H1 (cell line): ENCODE data around the gene KRT76. TPM values are rescaled to one million over a fixed set of nuclear protein-coding genes. Genes with fewer than 3 reads are reported as not detected.

ENCODE experiments used
- CTCF ChIA-PET: fragments of 300-600 bp; sonication (Branson Sonifier 250); formaldehyde crosslinking; loops from one replicate; lab custom pipeline; 2021; ENCODE audit not compliant: partially characterized antibody; lab: Charles Lee
- POLR2A ChIA-PET: fragments of 300-600 bp; sonication (Branson Sonifier 250); formaldehyde crosslinking; loops from one replicate; lab custom pipeline; 2021; ENCODE audit warnings: inconsistent platforms; ENCODE audit not compliant: partially characterized antibody; lab: Charles Lee
- DNase-seq, 2 experiments: peaks; one replicate each; pipeline versions ENCODE4 v3.0.0 to v3.0.0-alpha.2; 2010 to 2022; ENCODE audit warnings: low spot score in 2 of 2, low read depth in 1 of 2, mixed read lengths in 1 of 2
- FAIRE-seq: peaks from 2 replicates; lab custom pipeline; 2011; peaks lifted over from hg19 to GRCh38; lab: Jason Lieb, UNC
- H2AFZ ChIP-seq: 2 replicates; pipeline ENCODE4 v1.8.1; 2012; ENCODE audit warnings: low read length, inconsistent platforms
- H2AK5ac ChIP-seq: 2 replicates; pipeline ENCODE4 v1.6.1; 2013; ENCODE audit warnings: low read depth, low read length
- H2BK120ac ChIP-seq: replicated peaks from 2 replicates; pipeline ENCODE3; 2013; ENCODE audit warnings: low read depth, low read length, inconsistent platforms
- H2BK12ac ChIP-seq: 2 replicates; pipeline ENCODE4 v1.6.1; 2013; ENCODE audit warnings: low read depth, low read length
- H2BK15ac ChIP-seq: 2 replicates; pipeline ENCODE4 v1.6.1; 2013; ENCODE audit warnings: low read length
- H2BK20ac ChIP-seq: 2 replicates; pipeline ENCODE4 v1.6.1; 2013; ENCODE audit warnings: low read length
- H2BK5ac ChIP-seq: 2 replicates; pipeline ENCODE4 v1.6.1; 2013; ENCODE audit warnings: low read depth, low read length
- H3K14ac ChIP-seq: 2 replicates; pipeline ENCODE4 v1.6.1; 2013; ENCODE audit warnings: inconsistent platforms; ENCODE audit not compliant: insufficient read length
- H3K18ac ChIP-seq: 2 replicates; pipeline ENCODE4 v1.6.1; 2013; ENCODE audit warnings: low read length; ENCODE audit errors: extremely low read depth
- H3K23ac ChIP-seq: 2 replicates; pipeline ENCODE4 v1.6.1; 2013; ENCODE audit warnings: inconsistent platforms; ENCODE audit not compliant: insufficient read length
- H3K23me2 ChIP-seq: 2 replicates; pipeline ENCODE4 v1.6.1; 2013; ENCODE audit warnings: low read depth, low read length
- H3K27ac ChIP-seq: 2 replicates; pipeline ENCODE4 v1.6.1; 2011; ENCODE audit warnings: low read depth, low read length, inconsistent platforms
- H3K27me3 ChIP-seq, 4 experiments: replicated peaks in 1 of 4; 1 replicate in 1 of 4; 2 replicates in 3 of 4; pipeline versions ENCODE4 v1.6.1 to v1.8.1; 2011 to 2013; ENCODE audit warnings: low read length in 3 of 4, mild to moderate bottlenecking in 3 of 4, inconsistent platforms in 2 of 4, mixed read lengths in 2 of 4, moderate library complexity in 1 of 4; ENCODE audit not compliant: control insufficient read depth in 3 of 4, insufficient read depth in 3 of 4; ENCODE audit errors: extremely low read depth in 1 of 4
- H3K36me3 ChIP-seq, 4 experiments: 2 replicates each; pipeline versions ENCODE4 v1.6.1 to v1.8.1; 2011 to 2013; ENCODE audit warnings: mild to moderate bottlenecking in 4 of 4, low read length in 3 of 4, moderate library complexity in 2 of 4, control low read depth in 1 of 4, inconsistent platforms in 1 of 4; ENCODE audit not compliant: insufficient read depth in 4 of 4, control insufficient read depth in 2 of 4
- H3K4ac ChIP-seq: replicated peaks from 2 replicates; pipeline ENCODE3; 2013; ENCODE audit warnings: low read length, low read depth, mixed read lengths, inconsistent platforms; ENCODE audit not compliant: insufficient read length
- H3K4me1 ChIP-seq, 4 experiments: replicated peaks in 1 of 4; 1 replicate in 1 of 4; 2 replicates in 3 of 4; pipeline versions ENCODE4 v1.6.1 to v1.8.1; 2011 to 2013; ENCODE audit warnings: low read length in 3 of 4, inconsistent platforms in 2 of 4, mixed read lengths in 1 of 4; ENCODE audit not compliant: insufficient read depth in 4 of 4, control insufficient read depth in 3 of 4
- H3K4me2 ChIP-seq, 2 experiments: 2 replicates each; pipeline versions ENCODE4 v1.6.1 to v1.8.1; 2011 to 2013; ENCODE audit warnings: low read depth in 2 of 2, low read length in 2 of 2, control low read depth in 1 of 2, inconsistent platforms in 1 of 2, mild to moderate bottlenecking in 1 of 2; ENCODE audit not compliant: insufficient read depth in 1 of 2
- H3K4me3 ChIP-seq, 4 experiments: fragments of 200-600, 300-600 bp in 1 of 4; sonication (generic), shearing (Covaris generic), sonication (Bioruptor Twin) in 1 of 4; 2 replicates each; pipeline versions ENCODE4 v1.5.1 to v1.8.1; 2011 to 2016; ENCODE audit warnings: low read length in 4 of 4, low read depth in 3 of 4, control low read depth in 2 of 4, inconsistent platforms in 2 of 4, mild to moderate bottlenecking in 2 of 4, mixed read lengths in 1 of 4, moderate library complexity in 1 of 4; ENCODE audit not compliant: insufficient read depth in 2 of 4; ENCODE audit errors: extremely low read depth in 1 of 4
- H3K56ac ChIP-seq: replicated peaks from 2 replicates; pipeline ENCODE3; 2013; ENCODE audit warnings: low read depth, mild to moderate bottlenecking, mixed read lengths, low read length, inconsistent platforms; ENCODE audit not compliant: insufficient read length
- H3K79me1 ChIP-seq: 2 replicates; pipeline ENCODE4 v1.6.1; 2013; ENCODE audit warnings: low read depth, low read length, control low read depth
- H3K79me2 ChIP-seq, 2 experiments: 2 replicates each; pipeline versions ENCODE4 v1.6.1 to v1.8.1; 2012 to 2013; ENCODE audit warnings: low read length in 2 of 2, mild to moderate bottlenecking in 2 of 2, inconsistent platforms in 1 of 2; ENCODE audit not compliant: insufficient read depth in 2 of 2, control insufficient read depth in 1 of 2
- H3K9ac ChIP-seq, 4 experiments: replicated peaks in 1 of 4; 1 replicate in 1 of 4; 2 replicates in 3 of 4; pipeline versions ENCODE4 v1.6.1 to v1.8.1; 2011 to 2013; ENCODE audit warnings: low read depth in 3 of 4, low read length in 3 of 4, control low read depth in 2 of 4, mild to moderate bottlenecking in 2 of 4, moderate library complexity in 2 of 4, inconsistent platforms in 1 of 4; ENCODE audit errors: extremely low read depth in 1 of 4
- H3K9me3 ChIP-seq, 2 experiments: 2 replicates each; pipeline versions ENCODE4 v1.6.1 to v1.8.1; 2012 to 2013; ENCODE audit warnings: mild to moderate bottlenecking in 2 of 2, moderate library complexity in 2 of 2, control low read depth in 1 of 2, inconsistent platforms in 1 of 2, low read depth in 1 of 2, low read length in 1 of 2, mixed read lengths in 1 of 2; ENCODE audit not compliant: insufficient read depth in 2 of 2
- H4K20me1 ChIP-seq, 2 experiments: replicated peaks in 1 of 2; 2 replicates each; pipeline versions ENCODE3 to v1.8.1; 2011 to 2013; ENCODE audit warnings: inconsistent platforms in 2 of 2, low read length in 2 of 2, mild to moderate bottlenecking in 1 of 2; ENCODE audit not compliant: insufficient read depth in 2 of 2, control insufficient read depth in 1 of 2
- H4K5ac ChIP-seq: 2 replicates; pipeline ENCODE4 v1.6.1; 2013; ENCODE audit warnings: low read length, low read depth, mixed read lengths, inconsistent platforms; ENCODE audit not compliant: insufficient read length
- H4K8ac ChIP-seq: 2 replicates; pipeline ENCODE4 v1.8.0; 2013; ENCODE audit warnings: mild to moderate bottlenecking, moderate library complexity, low read length, inconsistent platforms; ENCODE audit not compliant: insufficient read depth; ENCODE audit errors: extremely low read depth
- H4K91ac ChIP-seq: replicated peaks from 2 replicates; pipeline ENCODE3; 2013; ENCODE audit warnings: low read length, mixed read lengths, inconsistent platforms; ENCODE audit not compliant: insufficient read length
- BCL11A ChIP-seq, 2 experiments: IDR thresholded peaks; one replicate each; pipeline ENCODE4 v1.6.1; 2011; ENCODE audit warnings: low read depth in 2 of 2, low read length in 2 of 2, mild to moderate bottlenecking in 2 of 2
- CREB1 ChIP-seq: IDR thresholded peaks from 2 replicates; pipeline ENCODE4 v1.6.1; 2012; ENCODE audit warnings: inconsistent platforms
- JUND ChIP-seq: IDR thresholded peaks from 2 replicates; pipeline ENCODE4 v1.6.1; 2011; ENCODE audit warnings: mild to moderate bottlenecking, improper control_type of control experiment, low read length
- POLR2A ChIP-seq, 2 experiments: IDR thresholded peaks; 1 replicate in 1 of 2; 2 replicates in 1 of 2; pipeline ENCODE4 v1.6.1; 2011; ENCODE audit warnings: low read depth in 2 of 2, low read length in 2 of 2, mild to moderate bottlenecking in 2 of 2; ENCODE audit errors: control extremely low read depth in 1 of 2
- SIRT6 ChIP-seq: IDR thresholded peaks from one replicate; pipeline ENCODE4 v1.7.1; 2012; ENCODE audit warnings: low read length, inconsistent platforms
- TAF1 ChIP-seq: IDR thresholded peaks from 2 replicates; pipeline ENCODE4 v1.6.1; 2011; ENCODE audit warnings: mild to moderate bottlenecking, low read depth, low read length
- WGBS, 2 experiments: shearing (Covaris generic) in 1 of 2; methylation state at CpG; one replicate each; pipeline versions ENCODE4 v1.1.6 to v1.1.7; 2013 to 2015; ENCODE audit warnings: low lambda C conversion rate in 2 of 2, mixed read lengths in 2 of 2, inconsistent platforms in 1 of 2, low coverage in 1 of 2, missing lambda C conversion rate in 1 of 2; ENCODE audit not compliant: insufficient replicate concordance in 2 of 2, insufficient coverage in 1 of 2, insufficient read length in 1 of 2; ENCODE audit errors: extremely low coverage in 1 of 2, missing lambda C conversion rate in 1 of 2; 5-methylcytosine and 5-hydroxymethylcytosine counted together
- polyA plus RNA-seq, 7 experiments: library from polyadenylated mRNA; depleted of rRNA in 3 of 7; stranded (reverse) in 5 of 7; unstranded in 2 of 7; fragments of >200 nt in 5 of 7; fragments of 200-250 nt in 2 of 7; gene quantifications; 1 replicate in 5 of 7; 2 replicates in 1 of 7; 4 replicates in 1 of 7; pipeline versions ENCODE4 v1.2.1 to v1.2.3, GENCODE V29; 2011 to 2013; ENCODE audit warnings: missing spikeins in 2 of 7, mixed read lengths in 2 of 7
- total RNA-seq: library from RNA; stranded (reverse); fragmentation: NEBNext Ultra II Directional; extraction: Animal tissue kit (Norgen Biotek cat#: 25700); gene quantifications from 2 replicates; pipeline ENCODE4 v1.2.1, GENCODE V29; 2021

Gene KRT76
- total and polyA plus RNA-seq, 2 of the 8 experiments (the other 6 are each of a cell fraction or from before 2014, with no cell fraction given), result not detected

DNA sequence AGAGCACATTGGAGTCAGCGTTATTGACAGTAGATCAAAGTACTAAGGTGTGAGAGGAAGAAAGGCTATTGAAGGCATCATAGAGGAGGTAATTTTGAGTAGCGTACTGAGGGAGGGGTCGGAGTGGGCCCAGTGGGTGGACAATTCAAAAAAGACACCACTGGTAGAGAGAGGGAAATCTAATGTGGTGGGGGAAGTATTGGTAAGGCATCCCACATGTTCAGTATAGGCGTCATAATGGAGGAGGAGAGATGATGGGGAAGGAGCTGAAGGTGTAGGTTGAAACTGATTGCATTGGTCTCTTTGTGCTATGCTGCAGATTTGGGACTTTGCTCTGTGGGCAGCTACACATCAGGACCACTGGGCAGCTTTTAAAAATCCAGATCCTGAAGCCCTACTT lies 50.1 kb downstream of the KRT76 start:
- Histone ChIP-seq H2AFZ (no peak overlapping the region), H2BK12ac (no peak overlapping the region), H4K8ac (no peak overlapping the region), H2BK120ac (no peak overlapping the region), H3K27me3 (no peaks in the 10 kb centered on the region), H3K27ac (no peak overlapping the region), H2BK5ac (no peak overlapping the region), H3K23ac (no peak overlapping the region), H3K36me3 (no peaks in the 10 kb centered on the region), H3K9me3 (no peaks in the 10 kb centered on the region), H3K4ac (no peak overlapping the region), H3K23me2 (no peaks in the 10 kb centered on the region), H3K56ac (no peak overlapping the region), H3K79me2 (no peaks in the 10 kb centered on the region), H4K5ac (no peak overlapping the region), H2BK20ac (no peak overlapping the region), H4K91ac (no peak overlapping the region), H3K4me2 (no peak overlapping the region), H3K9ac (no peak overlapping the region), H3K18ac (no peak overlapping the region), H3K79me1 (no peaks in the 10 kb centered on the region), H3K4me3 (no peak overlapping the region), H2BK15ac (no peak overlapping the region), H3K14ac (no peak overlapping the region), H3K4me1 (no peaks in the 10 kb centered on the region), H2AK5ac (no peak overlapping the region), H4K20me1 (no peaks in the 10 kb centered on the region)
- no peak for FAIRE-seq
- ChIA-PET POLR2A (no interaction called here), CTCF (interaction anchor here (0.8 to 1.5 kb wide), 3 partner anchors 9 to 154 kb away, joined by 3 to 4 read pairs (median 4); no protein-coding TSS in a partner anchor)
- WGBS, 2 experiments, result 86% methylated on average over 4 of the region's 4 CpGs; no CpG with 5 or more reads in 1 of the 2 experiments
- no peak for DNase-seq
- TF ChIP-seq POLR2A (IDR thresholded peaks at IDR 0.05; ENCODE audit: control extremely low read depth in 1 of 2, low read depth in 2 of 2, low read length in 2 of 2) (no peak), TAF1 (no peak), JUND (no peak), SIRT6 (no peak), CREB1 (no peak), BCL11A (IDR thresholded peaks at IDR 0.05; ENCODE audit: low read depth in 2 of 2, low read length in 2 of 2) (no peak)
